ENCODE measurements around the gene CCDC3. TPM values are rescaled to one million over a fixed set of nuclear protein-coding genes. Genes with fewer than 3 reads are reported as not detected.

Gene CCDC3
- total and polyA plus RNA-seq, 4 donors = 2.2 to 12.3 (median 6.6) TPM

- TF ChIP-seq CTCF (IDR thresholded peaks at IDR 0.05; ENCODE audit: low read depth, low read length, missing input control) = no peak
Measured at GRCh38 chr10:12910835-12911234, 90.7 kb downstream of the CCDC3 start (continued).

- Histone ChIP-seq H3K27ac (ENCODE audit: low read depth in 1 of 2, low read length in 2 of 2) (no peak overlapping the region), H3K4me3 (ENCODE audit: low read depth in 1 of 3, low read length in 3 of 3) (no peak overlapping the region), H3K9me3 (ENCODE audit: control insufficient read depth in 4 of 4, low read length in 3 of 4) (no peaks in the 10 kb centered on the region), H3K27me3 (ENCODE audit: control insufficient read depth in 4 of 4, insufficient read depth in 4 of 4, low read length in 3 of 4) (no peaks in the 10 kb centered on the region), H3K9ac (ENCODE audit: low read depth in 1 of 2, low read length in 2 of 2) (no peak overlapping the region), H3K4me1 (ENCODE audit: control insufficient read depth in 4 of 4, insufficient read depth in 4 of 4, low read length in 3 of 4) (no peaks in the 10 kb centered on the region), H3K36me3 (ENCODE audit: control insufficient read depth in 4 of 4, insufficient read depth in 3 of 4, low read depth in 1 of 4, low read length in 3 of 4) (no peaks in the 10 kb centered on the region)
- no peak for DNase-seq (ENCODE audit: low spot score)
- WGBS = 69% methylated on average over 3 of the region's 3 CpGs
- no peak for TF ChIP-seq YY1 (IDR thresholded peaks at IDR 0.05)
- TF ChIP-seq MAX (IDR thresholded peaks at IDR 0.05) = no peak
Measured at GRCh38 chr10:12909836-12910185, 91.7 kb downstream of the CCDC3 start.

- Histone ChIP-seq H3K27ac (ENCODE audit: low read depth in 1 of 2, low read length in 2 of 2) (no peak overlapping the region), H3K4me1 (ENCODE audit: control insufficient read depth in 4 of 4, insufficient read depth in 4 of 4, low read length in 3 of 4) (no peaks in the 10 kb centered on the region), H3K36me3 (ENCODE audit: control insufficient read depth in 4 of 4, insufficient read depth in 3 of 4, low read depth in 1 of 4, low read length in 3 of 4) (no peaks in the 10 kb centered on the region), H3K9ac (ENCODE audit: low read depth in 1 of 2, low read length in 2 of 2) (no peak overlapping the region), H3K9me3 (ENCODE audit: control insufficient read depth in 4 of 4, low read length in 3 of 4) (no peaks in the 10 kb centered on the region), H3K27me3 (ENCODE audit: control insufficient read depth in 4 of 4, insufficient read depth in 4 of 4, low read length in 3 of 4) (no peaks in the 10 kb centered on the region), H3K4me3 (ENCODE audit: low read depth in 1 of 3, low read length in 3 of 3) (no peak overlapping the region)
- no peak for DNase-seq (ENCODE audit: low spot score)
- 82% methylated on average over 9 of the region's 9 CpGs for WGBS
- TF ChIP-seq RXRA (IDR thresholded peaks at IDR 0.05) = no peak
- no peak for TF ChIP-seq CTCF (IDR thresholded peaks at IDR 0.05; ENCODE audit: low read depth, low read length, missing input control)
- TF ChIP-seq ATF3 (IDR thresholded peaks at IDR 0.05) = no peak
- TF ChIP-seq REST (IDR thresholded peaks at IDR 0.05) = no peak
- no peak for TF ChIP-seq NR2F2 (IDR thresholded peaks at IDR 0.05)
- TF ChIP-seq MAX (IDR thresholded peaks at IDR 0.05) = no peak
- no peak for TF ChIP-seq JUND (IDR thresholded peaks at IDR 0.05)
- TF ChIP-seq TAF1 (conservative IDR thresholded peaks at IDR 0.05) = no peak
- no peak for TF ChIP-seq GABPA (IDR thresholded peaks at IDR 0.05 in 1 of 2, conservative IDR thresholded peaks at IDR 0.05 in 1 of 2)
- TF ChIP-seq HNF4A (conservative IDR thresholded peaks at IDR 0.05) = no peak
Measured at GRCh38 chr10:12909182-12909835, 92.2 kb downstream of the CCDC3 start.

Data from liver (tissue), 9 donors.